H1 (cell line): ENCODE results near the gene DNLZ. TPM values are rescaled to one million over a fixed set of nuclear protein-coding genes. Genes with fewer than 3 reads are reported as not detected.
A peak's percentile ranks its signal among the peaks of the same experiment; 100 is the strongest.

Source experiments
- CTCF ChIA-PET: fragments of 300-600 bp; sonication (Branson Sonifier 250); formaldehyde crosslinking; loops from one replicate; lab custom pipeline; 2021; ENCODE audit not compliant: partially characterized antibody; lab: Charles Lee
- POLR2A ChIA-PET: fragments of 300-600 bp; sonication (Branson Sonifier 250); formaldehyde crosslinking; loops from one replicate; lab custom pipeline; 2021; ENCODE audit warnings: inconsistent platforms; ENCODE audit not compliant: partially characterized antibody; lab: Charles Lee
- DNase-seq, 2 experiments: peaks; one replicate each; pipeline versions ENCODE4 v3.0.0 to v3.0.0-alpha.2; 2010 to 2022; ENCODE audit warnings: low spot score in 2 of 2, low read depth in 1 of 2, mixed read lengths in 1 of 2
- FAIRE-seq: peaks from 2 replicates; lab custom pipeline; 2011; peaks lifted over from hg19 to GRCh38; lab: Jason Lieb, UNC
- H2AFZ ChIP-seq: 2 replicates; pipeline ENCODE4 v1.8.1; 2012; ENCODE audit warnings: low read length, inconsistent platforms
- H2AK5ac ChIP-seq: 2 replicates; pipeline ENCODE4 v1.6.1; 2013; ENCODE audit warnings: low read depth, low read length
- H2BK120ac ChIP-seq: replicated peaks from 2 replicates; pipeline ENCODE3; 2013; ENCODE audit warnings: low read depth, low read length, inconsistent platforms
- H2BK12ac ChIP-seq: 2 replicates; pipeline ENCODE4 v1.6.1; 2013; ENCODE audit warnings: low read depth, low read length
- H2BK15ac ChIP-seq: 2 replicates; pipeline ENCODE4 v1.6.1; 2013; ENCODE audit warnings: low read length
- H2BK20ac ChIP-seq: 2 replicates; pipeline ENCODE4 v1.6.1; 2013; ENCODE audit warnings: low read length
- H2BK5ac ChIP-seq: 2 replicates; pipeline ENCODE4 v1.6.1; 2013; ENCODE audit warnings: low read depth, low read length
- H3K14ac ChIP-seq: 2 replicates; pipeline ENCODE4 v1.6.1; 2013; ENCODE audit warnings: inconsistent platforms; ENCODE audit not compliant: insufficient read length
- H3K18ac ChIP-seq: 2 replicates; pipeline ENCODE4 v1.6.1; 2013; ENCODE audit warnings: low read length; ENCODE audit errors: extremely low read depth
- H3K23ac ChIP-seq: 2 replicates; pipeline ENCODE4 v1.6.1; 2013; ENCODE audit warnings: inconsistent platforms; ENCODE audit not compliant: insufficient read length
- H3K23me2 ChIP-seq: 2 replicates; pipeline ENCODE4 v1.6.1; 2013; ENCODE audit warnings: low read depth, low read length
- H3K27ac ChIP-seq: 2 replicates; pipeline ENCODE4 v1.6.1; 2011; ENCODE audit warnings: low read depth, low read length, inconsistent platforms
- H3K27me3 ChIP-seq, 4 experiments: replicated peaks in 1 of 4; 1 replicate in 1 of 4; 2 replicates in 3 of 4; pipeline versions ENCODE4 v1.6.1 to v1.8.1; 2011 to 2013; ENCODE audit warnings: low read length in 3 of 4, mild to moderate bottlenecking in 3 of 4, inconsistent platforms in 2 of 4, mixed read lengths in 2 of 4, moderate library complexity in 1 of 4; ENCODE audit not compliant: control insufficient read depth in 3 of 4, insufficient read depth in 3 of 4; ENCODE audit errors: extremely low read depth in 1 of 4
- H3K36me3 ChIP-seq, 4 experiments: 2 replicates each; pipeline versions ENCODE4 v1.6.1 to v1.8.1; 2011 to 2013; ENCODE audit warnings: mild to moderate bottlenecking in 4 of 4, low read length in 3 of 4, moderate library complexity in 2 of 4, control low read depth in 1 of 4, inconsistent platforms in 1 of 4; ENCODE audit not compliant: insufficient read depth in 4 of 4, control insufficient read depth in 2 of 4
- H3K4ac ChIP-seq: replicated peaks from 2 replicates; pipeline ENCODE3; 2013; ENCODE audit warnings: low read length, low read depth, mixed read lengths, inconsistent platforms; ENCODE audit not compliant: insufficient read length
- H3K4me1 ChIP-seq, 4 experiments: replicated peaks in 1 of 4; 1 replicate in 1 of 4; 2 replicates in 3 of 4; pipeline versions ENCODE4 v1.6.1 to v1.8.1; 2011 to 2013; ENCODE audit warnings: low read length in 3 of 4, inconsistent platforms in 2 of 4, mixed read lengths in 1 of 4; ENCODE audit not compliant: insufficient read depth in 4 of 4, control insufficient read depth in 3 of 4
- H3K4me2 ChIP-seq, 2 experiments: 2 replicates each; pipeline versions ENCODE4 v1.6.1 to v1.8.1; 2011 to 2013; ENCODE audit warnings: low read depth in 2 of 2, low read length in 2 of 2, control low read depth in 1 of 2, inconsistent platforms in 1 of 2, mild to moderate bottlenecking in 1 of 2; ENCODE audit not compliant: insufficient read depth in 1 of 2
- H3K4me3 ChIP-seq, 4 experiments: fragments of 200-600, 300-600 bp in 1 of 4; sonication (generic), shearing (Covaris generic), sonication (Bioruptor Twin) in 1 of 4; 2 replicates each; pipeline versions ENCODE4 v1.5.1 to v1.8.1; 2011 to 2016; ENCODE audit warnings: low read length in 4 of 4, low read depth in 3 of 4, control low read depth in 2 of 4, inconsistent platforms in 2 of 4, mild to moderate bottlenecking in 2 of 4, mixed read lengths in 1 of 4, moderate library complexity in 1 of 4; ENCODE audit not compliant: insufficient read depth in 2 of 4; ENCODE audit errors: extremely low read depth in 1 of 4
- H3K56ac ChIP-seq: replicated peaks from 2 replicates; pipeline ENCODE3; 2013; ENCODE audit warnings: low read depth, mild to moderate bottlenecking, mixed read lengths, low read length, inconsistent platforms; ENCODE audit not compliant: insufficient read length
- H3K79me1 ChIP-seq: 2 replicates; pipeline ENCODE4 v1.6.1; 2013; ENCODE audit warnings: low read depth, low read length, control low read depth
- H3K79me2 ChIP-seq, 2 experiments: 2 replicates each; pipeline versions ENCODE4 v1.6.1 to v1.8.1; 2012 to 2013; ENCODE audit warnings: low read length in 2 of 2, mild to moderate bottlenecking in 2 of 2, inconsistent platforms in 1 of 2; ENCODE audit not compliant: insufficient read depth in 2 of 2, control insufficient read depth in 1 of 2
- H3K9ac ChIP-seq, 4 experiments: replicated peaks in 1 of 4; 1 replicate in 1 of 4; 2 replicates in 3 of 4; pipeline versions ENCODE4 v1.6.1 to v1.8.1; 2011 to 2013; ENCODE audit warnings: low read depth in 3 of 4, low read length in 3 of 4, control low read depth in 2 of 4, mild to moderate bottlenecking in 2 of 4, moderate library complexity in 2 of 4, inconsistent platforms in 1 of 4; ENCODE audit errors: extremely low read depth in 1 of 4
- H3K9me3 ChIP-seq, 2 experiments: 2 replicates each; pipeline versions ENCODE4 v1.6.1 to v1.8.1; 2012 to 2013; ENCODE audit warnings: mild to moderate bottlenecking in 2 of 2, moderate library complexity in 2 of 2, control low read depth in 1 of 2, inconsistent platforms in 1 of 2, low read depth in 1 of 2, low read length in 1 of 2, mixed read lengths in 1 of 2; ENCODE audit not compliant: insufficient read depth in 2 of 2
- H4K20me1 ChIP-seq, 2 experiments: replicated peaks in 1 of 2; 2 replicates each; pipeline versions ENCODE3 to v1.8.1; 2011 to 2013; ENCODE audit warnings: inconsistent platforms in 2 of 2, low read length in 2 of 2, mild to moderate bottlenecking in 1 of 2; ENCODE audit not compliant: insufficient read depth in 2 of 2, control insufficient read depth in 1 of 2
- H4K5ac ChIP-seq: 2 replicates; pipeline ENCODE4 v1.6.1; 2013; ENCODE audit warnings: low read length, low read depth, mixed read lengths, inconsistent platforms; ENCODE audit not compliant: insufficient read length
- H4K8ac ChIP-seq: 2 replicates; pipeline ENCODE4 v1.8.0; 2013; ENCODE audit warnings: mild to moderate bottlenecking, moderate library complexity, low read length, inconsistent platforms; ENCODE audit not compliant: insufficient read depth; ENCODE audit errors: extremely low read depth
- H4K91ac ChIP-seq: replicated peaks from 2 replicates; pipeline ENCODE3; 2013; ENCODE audit warnings: low read length, mixed read lengths, inconsistent platforms; ENCODE audit not compliant: insufficient read length
- ATF3 ChIP-seq: IDR thresholded peaks from 2 replicates; pipeline ENCODE4 v1.6.1; 2011; ENCODE audit warnings: low read depth, mild to moderate bottlenecking, low read length; ENCODE audit not compliant: insufficient read depth
- CREB1 ChIP-seq: IDR thresholded peaks from 2 replicates; pipeline ENCODE4 v1.6.1; 2012; ENCODE audit warnings: inconsistent platforms
- GABPA ChIP-seq: IDR thresholded peaks from 2 replicates; pipeline ENCODE4 v1.6.1; 2011; ENCODE audit warnings: mild to moderate bottlenecking, low read length, moderate library complexity, borderline replicate concordance; ENCODE audit not compliant: insufficient read depth
- POU5F1 ChIP-seq: IDR thresholded peaks from 2 replicates; pipeline ENCODE4 v1.6.1; 2011; ENCODE audit warnings: low read depth, mild to moderate bottlenecking, low read length, moderate library complexity
- RAD21 ChIP-seq, 2 experiments: IDR thresholded peaks in 1 of 2; conservative IDR thresholded peaks in 1 of 2; 2 replicates each; pipeline ENCODE4 v1.6.1; 2011; ENCODE audit warnings: low read depth in 2 of 2, low read length in 2 of 2, improper control_type of control experiment in 1 of 2, inconsistent platforms in 1 of 2, mild to moderate bottlenecking in 1 of 2, moderate library complexity in 1 of 2
- SP1 ChIP-seq: IDR thresholded peaks from 2 replicates; pipeline ENCODE4 v1.6.1; 2011; ENCODE audit warnings: low read depth, low read length
- TAF7 ChIP-seq: optimal IDR thresholded peaks from 2 replicates; pipeline ENCODE3; 2011; ENCODE audit warnings: low read depth, mild to moderate bottlenecking, inconsistent platforms, low read length, moderate library complexity, borderline replicate concordance
- WGBS, 2 experiments: shearing (Covaris generic) in 1 of 2; methylation state at CpG; one replicate each; pipeline versions ENCODE4 v1.1.6 to v1.1.7; 2013 to 2015; ENCODE audit warnings: low lambda C conversion rate in 2 of 2, mixed read lengths in 2 of 2, inconsistent platforms in 1 of 2, low coverage in 1 of 2, missing lambda C conversion rate in 1 of 2; ENCODE audit not compliant: insufficient replicate concordance in 2 of 2, insufficient coverage in 1 of 2, insufficient read length in 1 of 2; ENCODE audit errors: extremely low coverage in 1 of 2, missing lambda C conversion rate in 1 of 2; 5-methylcytosine and 5-hydroxymethylcytosine counted together
- polyA plus RNA-seq, 7 experiments: library from polyadenylated mRNA; depleted of rRNA in 3 of 7; stranded (reverse) in 5 of 7; unstranded in 2 of 7; fragments of >200 nt in 5 of 7; fragments of 200-250 nt in 2 of 7; gene quantifications; 1 replicate in 5 of 7; 2 replicates in 1 of 7; 4 replicates in 1 of 7; pipeline versions ENCODE4 v1.2.1 to v1.2.3, GENCODE V29; 2011 to 2013; ENCODE audit warnings: missing spikeins in 2 of 7, mixed read lengths in 2 of 7
- total RNA-seq: library from RNA; stranded (reverse); fragmentation: NEBNext Ultra II Directional; extraction: Animal tissue kit (Norgen Biotek cat#: 25700); gene quantifications from 2 replicates; pipeline ENCODE4 v1.2.1, GENCODE V29; 2021

DNLZ gene
- total and polyA plus RNA-seq, 2 of the 8 experiments (the other 6 are each of a cell fraction or from before 2014, with no cell fraction given): 11.6 to 17.9 TPM

GRCh38 chr9:136342181-136343120, 21.1 kb downstream of the DNLZ start:
- peak overlapping the region; percentile 52 for H3K27ac ChIP-seq
- H3K36me3 ChIP-seq: peaks cover 0 to 2% (median 0%) of the 10 kb centered on the region in 4 experiments; a peak in 2 of 8 replicates
- peak; percentile 72 for TF ChIP-seq GABPA
- TF ChIP-seq ATF3: no peak
- no peak for TF ChIP-seq POU5F1
- peak; percentile 84; the same call in 1 of the 2 replicates for TF ChIP-seq SP1
- TF ChIP-seq RAD21 (IDR thresholded peaks at IDR 0.05 in 1 of 2, conservative IDR thresholded peaks at IDR 0.05 in 1 of 2; ENCODE audit: low read depth in 2 of 2, low read length in 2 of 2): peak in 1 of 2 experiments; percentile 13; a peak in 1 of 4 replicates
- TF ChIP-seq TAF7: no peak
- peak; percentile 69; the same call in 1 of the 2 replicates for TF ChIP-seq CREB1

More at GRCh38 chr9:136342181-136343120, 21.1 kb downstream of the DNLZ start:
- no peak overlapping the region; the same call in 1 of the 2 replicates for H3K18ac ChIP-seq
- no peak overlapping the region for H4K5ac ChIP-seq
- H3K4me1 ChIP-seq: peaks cover 0 to 19% (median 10%) of the 10 kb centered on the region in 4 experiments; a peak in 6 of 7 replicates
- H3K23ac ChIP-seq: no peak overlapping the region
- ChIA-PET CTCF (interaction anchor here (0.7 to 7.9 kb wide), 9 partner anchors 12 to 180 kb away, joined by 3 to 80 read pairs (median 3); partner anchors contain the start of genes DNLZ and GPSM1), POLR2A (interaction anchor here (0.9 to 8.0 kb wide), 6 partner anchors 9 to 66 kb away, joined by 3 to 137 read pairs (median 3); partner anchors contain the start of gene DNLZ)
- no peak overlapping the region for H2BK120ac ChIP-seq
- H2BK12ac ChIP-seq: peak overlapping the region; percentile 62; the same call in 1 of the 2 replicates
- H3K4me2 ChIP-seq: peak overlapping the region; percentile 54 to 77
- DNase-seq: peak; percentile 80 to 100
- H2BK15ac ChIP-seq: no peak overlapping the region
- H3K14ac ChIP-seq: no peak overlapping the region
- no peak overlapping the region for H2BK20ac ChIP-seq
- H2AK5ac ChIP-seq: no peak overlapping the region
- H3K9ac ChIP-seq: peak overlapping the region in 2 of 4 experiments; percentile 60 to 63; a peak in 4 of 7 replicates
- FAIRE-seq: no peak
- H2BK5ac ChIP-seq: no peak overlapping the region; the same call in 1 of the 2 replicates
- WGBS, 2 experiments: 26% methylated on average over 17 of the region's 60 CpGs; no CpG with 5 or more reads in 1 of the 2 experiments
- H2AFZ ChIP-seq: no peak overlapping the region
- H3K56ac ChIP-seq: no peak overlapping the region
- H3K23me2 ChIP-seq: peaks cover 2% of the 10 kb centered on the region; the same call in 1 of the 2 replicates
- peak overlapping the region; percentile 41 for H3K4ac ChIP-seq
- H3K79me2 ChIP-seq: no peaks in the 10 kb centered on the region
- H3K79me1 ChIP-seq: no peaks in the 10 kb centered on the region
- H4K8ac ChIP-seq: peak overlapping the region; percentile 90
- H3K27me3 ChIP-seq: no peaks in the 10 kb centered on the region
- H3K9me3 ChIP-seq: no peaks in the 10 kb centered on the region
- no peak overlapping the region for H4K91ac ChIP-seq
- no peaks in the 10 kb centered on the region for H4K20me1 ChIP-seq
- peak overlapping the region; percentile 23 to 72 (median 28); a peak in 7 of 8 replicates for H3K4me3 ChIP-seq
